Panc1 (cell line): ENCODE data around the gene CD28. TPM values are rescaled to one million over a fixed set of nuclear protein-coding genes. Genes with fewer than 3 reads are reported as not detected.
"Not testable (repeated sequence)": the region's sequence is repeated elsewhere in the genome, so short reads cannot be mapped to it uniquely, and the experiment has no call there.

ENCODE experiments used
- ATAC-seq: fragments of 200-7000 bp; cut with Tn5 transposase; 2 replicates; pipeline ENCODE4 v1.9.1; 2020; ENCODE audit warnings: mild to moderate bottlenecking, moderate library complexity
- BruUV-seq: library from RNA; stranded (reverse); fragments of 400-500 nt; replicated peaks from 2 replicates; lab custom pipeline; 2021; lab: Mats Ljungman, UMichigan
- CTCF ChIA-PET: fragments of 300-600 bp; sonication (Branson Sonifier 250); formaldehyde crosslinking; loops from one replicate; lab custom pipeline; 2022; ENCODE audit warnings: antibody characterized with exemption; lab: Charles Lee
- POLR2A ChIA-PET: fragments of 300-600 bp; sonication (Branson Sonifier 250); formaldehyde crosslinking; loops from one replicate; lab custom pipeline; 2022; ENCODE audit warnings: antibody characterized with exemption; lab: Charles Lee
- DNase-seq: peaks from one replicate; pipeline ENCODE4 v3.0.0-alpha.2; 2010; ENCODE audit warnings: low read depth, low spot score
- H3K27ac ChIP-seq: 2 replicates; pipeline ENCODE4 v1.5.1; 2011; ENCODE audit warnings: mild to moderate bottlenecking, low read length, inconsistent platforms
- H3K27me3 ChIP-seq: fragments of 200-500 bp; sonication (Bioruptor generic); 2 replicates; pipeline ENCODE4 v1.6.0; 2014; ENCODE audit warnings: low read length, inconsistent platforms; ENCODE audit not compliant: control insufficient read depth, insufficient read depth
- H3K36me3 ChIP-seq: fragments of 200-500 bp; sonication (Bioruptor generic); 2 replicates; pipeline ENCODE4 v1.5.1; 2014; ENCODE audit warnings: inconsistent platforms, mild to moderate bottlenecking, low read length, moderate library complexity; ENCODE audit not compliant: control insufficient read depth, insufficient read depth
- H3K4me1 ChIP-seq: 2 replicates; pipeline ENCODE4 v1.5.1; 2011; ENCODE audit warnings: inconsistent platforms, mild to moderate bottlenecking, low read length, moderate library complexity; ENCODE audit not compliant: control insufficient read depth, insufficient read depth
- H3K4me3 ChIP-seq, 2 experiments: 2 replicates each; pipeline ENCODE4 v1.5.1; 2011 to 2012; ENCODE audit warnings: low read depth in 2 of 2, low read length in 2 of 2, mild to moderate bottlenecking in 2 of 2, inconsistent platforms in 1 of 2, moderate library complexity in 1 of 2
- H3K9me3 ChIP-seq: fragments of 200-500 bp; sonication (Bioruptor generic); 2 replicates; pipeline ENCODE4 v1.5.1; 2014; ENCODE audit warnings: low read depth, mild to moderate bottlenecking, inconsistent platforms, low read length, moderate library complexity; ENCODE audit not compliant: control insufficient read depth, insufficient read depth
- POLR2AphosphoS5 ChIP-seq: IDR thresholded peaks from 2 replicates; pipeline ENCODE4 v1.6.1; 2012; ENCODE audit warnings: mild to moderate bottlenecking, low read depth, low read length, moderate library complexity
- SIN3A ChIP-seq: IDR thresholded peaks from 2 replicates; pipeline ENCODE4 v1.6.1; 2012; ENCODE audit warnings: low read depth, mild to moderate bottlenecking, low read length, moderate library complexity, borderline replicate concordance; ENCODE audit not compliant: insufficient read depth
- TCF7L2 ChIP-seq: IDR thresholded peaks from 2 replicates; pipeline ENCODE4 v1.6.1; 2011; ENCODE audit warnings: mild to moderate bottlenecking, low read depth, low read length, inconsistent platforms
- in situ Hi-C: cut with HindIII; loops from 2 replicates; pipeline ENCODE4 v1.10.0; 2016; ENCODE audit warnings: low sequenced_read_pairs, low pct_unique_long_range_greater_than_20kb
- intact Hi-C: fragments of 100-400 bp; cut with micrococcal nuclease; formaldehyde crosslinking; loops from one replicate; pipeline ENCODE4 v1.10.0; 2022; ENCODE audit not compliant: unreplicated experiment
- total RNA-seq: library from RNA; stranded (reverse); gene quantifications from one replicate; pipeline ENCODE4 v1.2.1, GENCODE V29; 2021; ENCODE audit not compliant: unreplicated experiment
- TF ChIP-seq, protein P1 (sequence below), 2 experiments: IDR thresholded peaks; 2 replicates each; pipeline ENCODE4 v1.6.1; 2011 to 2012; ENCODE audit warnings: low read depth in 2 of 2, control low read depth in 1 of 2, low read length in 1 of 2, mild to moderate bottlenecking in 1 of 2, moderate library complexity in 1 of 2; ENCODE audit not compliant: insufficient read depth in 1 of 2
- TF ChIP-seq, protein P2 (sequence below): fragments of 450-650 bp; IDR thresholded peaks from 2 replicates; pipeline ENCODE4 v1.5.1; 2017; ENCODE audit warnings: mild to moderate bottlenecking

Gene CD28
- total RNA-seq, 1 experiment from 2014 or later, result 0.21 TPM

- Histone ChIP-seq H3K27me3 (no peaks in the 10 kb centered on the region), H3K9me3 (no peaks in the 10 kb centered on the region), H3K27ac (no peak overlapping the region), H3K4me1 (no peaks in the 10 kb centered on the region), H3K36me3 (no peaks in the 10 kb centered on the region), H3K4me3 (no peak overlapping the region)
- TF ChIP-seq SIN3A (no peak), POLR2AphosphoS5 (no peak), TCF7L2 (no peak)
- TF ChIP-seq, protein P1, sequence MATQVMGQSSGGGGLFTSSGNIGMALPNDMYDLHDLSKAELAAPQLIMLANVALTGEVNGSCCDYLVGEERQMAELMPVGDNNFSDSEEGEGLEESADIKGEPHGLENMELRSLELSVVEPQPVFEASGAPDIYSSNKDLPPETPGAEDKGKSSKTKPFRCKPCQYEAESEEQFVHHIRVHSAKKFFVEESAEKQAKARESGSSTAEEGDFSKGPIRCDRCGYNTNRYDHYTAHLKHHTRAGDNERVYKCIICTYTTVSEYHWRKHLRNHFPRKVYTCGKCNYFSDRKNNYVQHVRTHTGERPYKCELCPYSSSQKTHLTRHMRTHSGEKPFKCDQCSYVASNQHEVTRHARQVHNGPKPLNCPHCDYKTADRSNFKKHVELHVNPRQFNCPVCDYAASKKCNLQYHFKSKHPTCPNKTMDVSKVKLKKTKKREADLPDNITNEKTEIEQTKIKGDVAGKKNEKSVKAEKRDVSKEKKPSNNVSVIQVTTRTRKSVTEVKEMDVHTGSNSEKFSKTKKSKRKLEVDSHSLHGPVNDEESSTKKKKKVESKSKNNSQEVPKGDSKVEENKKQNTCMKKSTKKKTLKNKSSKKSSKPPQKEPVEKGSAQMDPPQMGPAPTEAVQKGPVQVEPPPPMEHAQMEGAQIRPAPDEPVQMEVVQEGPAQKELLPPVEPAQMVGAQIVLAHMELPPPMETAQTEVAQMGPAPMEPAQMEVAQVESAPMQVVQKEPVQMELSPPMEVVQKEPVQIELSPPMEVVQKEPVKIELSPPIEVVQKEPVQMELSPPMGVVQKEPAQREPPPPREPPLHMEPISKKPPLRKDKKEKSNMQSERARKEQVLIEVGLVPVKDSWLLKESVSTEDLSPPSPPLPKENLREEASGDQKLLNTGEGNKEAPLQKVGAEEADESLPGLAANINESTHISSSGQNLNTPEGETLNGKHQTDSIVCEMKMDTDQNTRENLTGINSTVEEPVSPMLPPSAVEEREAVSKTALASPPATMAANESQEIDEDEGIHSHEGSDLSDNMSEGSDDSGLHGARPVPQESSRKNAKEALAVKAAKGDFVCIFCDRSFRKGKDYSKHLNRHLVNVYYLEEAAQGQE (IDR thresholded peaks at IDR 0.05; ENCODE audit: insufficient read depth in 1 of 2, low read depth in 2 of 2, low read length in 1 of 2), result no peak
- TF ChIP-seq, protein P2, sequence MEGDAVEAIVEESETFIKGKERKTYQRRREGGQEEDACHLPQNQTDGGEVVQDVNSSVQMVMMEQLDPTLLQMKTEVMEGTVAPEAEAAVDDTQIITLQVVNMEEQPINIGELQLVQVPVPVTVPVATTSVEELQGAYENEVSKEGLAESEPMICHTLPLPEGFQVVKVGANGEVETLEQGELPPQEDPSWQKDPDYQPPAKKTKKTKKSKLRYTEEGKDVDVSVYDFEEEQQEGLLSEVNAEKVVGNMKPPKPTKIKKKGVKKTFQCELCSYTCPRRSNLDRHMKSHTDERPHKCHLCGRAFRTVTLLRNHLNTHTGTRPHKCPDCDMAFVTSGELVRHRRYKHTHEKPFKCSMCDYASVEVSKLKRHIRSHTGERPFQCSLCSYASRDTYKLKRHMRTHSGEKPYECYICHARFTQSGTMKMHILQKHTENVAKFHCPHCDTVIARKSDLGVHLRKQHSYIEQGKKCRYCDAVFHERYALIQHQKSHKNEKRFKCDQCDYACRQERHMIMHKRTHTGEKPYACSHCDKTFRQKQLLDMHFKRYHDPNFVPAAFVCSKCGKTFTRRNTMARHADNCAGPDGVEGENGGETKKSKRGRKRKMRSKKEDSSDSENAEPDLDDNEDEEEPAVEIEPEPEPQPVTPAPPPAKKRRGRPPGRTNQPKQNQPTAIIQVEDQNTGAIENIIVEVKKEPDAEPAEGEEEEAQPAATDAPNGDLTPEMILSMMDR, result no peak
- in situ Hi-C loops (no loop called here), intact Hi-C loops (no loop called here)
- no peak for ATAC-seq
- no peak for DNase-seq
- ChIA-PET CTCF (no interaction called here), POLR2A (no interaction called here)
- BruUV-seq, result no TSS peak
Measured at GRCh38 chr2:203694191-203694590, 12.2 kb upstream of the CD28 start.

DNA sequence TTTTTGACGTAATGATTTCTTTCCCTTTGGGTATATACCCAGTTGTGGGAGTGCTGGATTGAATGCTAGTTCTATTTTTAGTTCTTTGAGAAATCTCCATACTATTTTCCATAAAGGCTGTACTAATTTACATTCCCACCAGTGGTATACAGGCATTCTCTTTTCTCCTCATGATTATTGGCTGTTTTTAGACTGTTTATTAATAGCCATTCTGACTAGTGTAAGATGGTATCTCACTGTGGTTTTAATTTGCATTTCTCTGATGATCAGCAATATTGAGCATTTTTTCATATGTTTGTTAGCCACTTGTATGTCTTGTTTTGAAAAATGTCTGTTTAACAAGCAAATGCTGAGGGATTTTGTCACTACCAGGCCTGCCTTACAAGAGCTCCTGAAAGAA lies 9.2 kb upstream of the CD28 start:
- intact Hi-C loops, result no loop called here
- CTCF ChIA-PET, result interaction anchor here (0.6 kb wide), 1 partner anchor 82 kb away, joined by 4 read pairs; no protein-coding TSS in a partner anchor

DNA sequence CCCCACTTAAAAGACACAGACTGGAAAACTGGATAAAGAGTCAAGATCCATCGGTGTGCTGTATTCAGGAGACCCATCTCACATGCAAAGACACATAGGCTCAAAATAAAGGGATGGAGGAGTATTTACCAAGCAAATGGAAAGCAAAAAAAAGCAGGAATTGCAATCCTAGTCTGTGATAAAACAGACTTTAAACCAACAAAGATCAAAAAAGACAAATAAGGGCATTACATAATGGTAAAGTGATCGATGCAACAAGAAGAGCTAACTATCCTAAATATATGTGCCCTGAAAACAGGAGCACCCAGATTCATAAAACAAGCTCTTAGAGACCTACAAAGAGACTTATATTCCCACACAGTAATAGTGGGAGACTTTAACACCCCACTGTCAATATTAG lies 8.7 kb upstream of the CD28 start:
- intact Hi-C loops, in situ Hi-C loops, DNase-seq, CTCF ChIA-PET, BruUV-seq, H3K27me3 ChIP-seq, H3K4me1 ChIP-seq, H3K4me3 ChIP-seq, H3K9me3 ChIP-seq, H3K36me3 ChIP-seq, ATAC-seq, POLR2A ChIA-PET, H3K27ac ChIP-seq: not testable (repeated sequence)

More for the DNA sequence above, 9.2 kb upstream of the CD28 start:
- H3K27ac ChIP-seq, result no peak overlapping the region
- ATAC-seq (no peak), DNase-seq (no peak)
- H3K4me1 ChIP-seq, result no peaks in the 10 kb centered on the region
- H3K36me3 ChIP-seq, result no peaks in the 10 kb centered on the region
- in situ Hi-C loops, result no loop called here
- H3K27me3 ChIP-seq, result no peaks in the 10 kb centered on the region
- H3K4me3 ChIP-seq, result no peak overlapping the region
- no TSS peak for BruUV-seq
- TF ChIP-seq SIN3A (no peak), POLR2AphosphoS5 (no peak), TCF7L2 (no peak)
- TF ChIP-seq, protein P2, result no peak
- TF ChIP-seq, protein P1 (IDR thresholded peaks at IDR 0.05; ENCODE audit: insufficient read depth in 1 of 2, low read depth in 2 of 2, low read length in 1 of 2), result no peak
- POLR2A ChIA-PET, result no interaction called here
- H3K9me3 ChIP-seq, result no peaks in the 10 kb centered on the region

DNA sequence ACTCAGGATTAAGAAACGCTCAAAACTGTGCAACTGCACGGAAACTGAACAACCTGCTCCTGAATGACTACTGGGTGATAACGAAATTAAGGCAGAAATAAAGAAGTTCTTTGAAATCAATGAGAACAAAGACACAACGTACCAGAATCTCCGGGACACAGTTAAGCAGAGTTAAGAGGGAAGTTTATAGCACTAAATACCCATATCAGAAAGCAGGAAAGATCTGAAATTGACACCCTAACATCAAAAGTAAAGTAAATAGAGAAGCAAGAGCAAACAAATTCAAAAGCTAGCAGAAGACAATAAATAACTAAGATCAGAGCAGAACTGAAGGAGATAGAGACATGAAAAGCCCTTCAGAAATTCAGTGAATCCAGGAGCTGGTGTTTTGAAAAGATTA lies 8.0 kb upstream of the CD28 start:
- H3K27me3 ChIP-seq, DNase-seq, H3K4me3 ChIP-seq, H3K36me3 ChIP-seq, POLR2A ChIA-PET, H3K4me1 ChIP-seq, intact Hi-C loops, H3K9me3 ChIP-seq, ATAC-seq, CTCF ChIA-PET, H3K27ac ChIP-seq, in situ Hi-C loops, BruUV-seq: not testable (repeated sequence)
